Activated T-cell treated with anti-CD3 and anti-CD28 coated beads, Interleukin-2, amount 50 U/mL, for 1 hour (primary cell): ENCODE measurements around the gene TMEM123.

Experiments used
- DNase-seq: peaks from one replicate; pipeline ENCODE4 v3.0.0-alpha.2; 2020

The TMEM123 gene

DNA sequence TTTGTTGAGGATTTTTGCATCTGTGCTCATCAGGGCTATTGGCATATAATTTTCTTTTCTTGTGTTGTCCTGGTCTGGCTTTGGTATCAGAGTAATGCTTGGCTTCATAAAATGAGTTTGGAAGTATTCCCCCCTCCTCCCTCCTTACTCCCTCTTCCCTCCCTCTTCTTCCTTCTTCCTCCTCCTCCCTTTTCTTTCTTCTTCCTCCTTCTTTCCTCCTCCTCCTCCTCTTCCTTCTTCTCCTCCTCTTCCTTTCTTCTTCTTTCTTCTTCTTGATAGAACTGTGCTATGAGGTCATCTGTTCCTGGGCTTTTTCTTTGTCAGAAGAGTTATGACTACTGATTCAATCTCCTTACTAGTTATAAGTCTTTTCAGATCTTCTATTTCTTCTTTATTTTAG, 95.4 kb downstream of the TMEM123 start:
- no peak for DNase-seq

DNA sequence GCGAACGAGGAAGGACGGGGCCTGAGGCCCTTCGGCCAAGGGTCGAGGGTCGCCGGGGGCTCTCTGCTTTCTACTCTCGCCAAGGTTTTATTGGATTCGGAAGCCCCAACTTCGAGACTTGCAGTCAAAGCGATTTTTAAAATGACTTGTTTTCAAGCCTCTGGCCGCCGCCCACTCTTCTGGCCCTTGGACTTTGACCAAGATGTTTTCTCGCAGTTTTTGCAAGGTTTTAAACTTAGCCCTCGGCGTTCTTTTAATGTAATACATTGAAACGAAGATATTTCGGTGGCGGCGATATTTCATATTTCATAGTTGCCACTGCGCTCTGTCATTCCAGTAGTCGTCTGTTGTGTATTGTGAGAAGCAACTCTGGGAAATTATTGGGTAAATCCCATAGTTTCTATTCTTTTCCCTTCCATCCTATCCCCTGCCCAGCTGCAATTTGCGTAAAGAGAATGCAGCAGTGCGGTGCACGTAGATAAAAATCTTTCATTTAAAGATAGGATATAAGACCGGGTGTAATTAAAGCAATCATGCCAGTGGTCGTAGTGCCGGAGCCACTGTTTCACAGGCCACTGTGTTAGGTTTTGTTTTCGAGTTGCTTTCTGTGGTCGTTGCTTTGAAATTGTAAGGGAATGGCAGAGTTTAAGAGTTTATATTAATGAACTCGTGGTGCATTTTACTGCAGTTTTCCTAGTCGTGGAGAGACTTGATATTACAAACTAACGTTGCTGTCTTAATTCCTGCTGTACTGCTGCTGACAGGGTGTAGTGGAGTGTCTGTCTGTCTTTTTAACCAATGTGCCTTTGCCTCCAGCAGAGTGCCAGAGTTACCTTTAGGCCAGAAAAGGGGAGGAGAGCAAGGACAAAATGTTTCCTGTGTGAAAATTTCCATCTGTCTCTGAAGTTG, 104.8 kb downstream of the TMEM123 start:
- DNase-seq: no peak

- peak; percentile 99 for DNase-seq
Observed at GRCh38 chr11:102346748-102347461, 105.7 kb downstream of the TMEM123 start, which contains the start of gene BIRC2. TSS of gene BIRC2 (plus strand) at chr11:102347214. CDS start at chr11:102349855, 2,641 bp downstream.

GRCh38 chr11:102346456-102346747, 106.2 kb downstream of the TMEM123 start:
- no peak for DNase-seq
